IPS-18a (cell line): ENCODE data around the gene MTFP1.
A peak's percentile ranks its signal among the peaks of the same experiment; 100 is the strongest.

Experiments
- H3K27ac ChIP-seq: one replicate; pipeline ENCODE4 v1.5.1; 2013; ENCODE audit warnings: low read length
- H3K27me3 ChIP-seq: one replicate; pipeline ENCODE4 v1.6.1; 2013; ENCODE audit warnings: mild to moderate bottlenecking, low read length; ENCODE audit not compliant: control insufficient read depth, insufficient read depth
- H3K36me3 ChIP-seq: one replicate; pipeline ENCODE4 v1.6.1; 2013; ENCODE audit warnings: low read depth, low read length; ENCODE audit not compliant: control insufficient read depth
- H3K4me1 ChIP-seq: one replicate; pipeline ENCODE4 v1.6.1; 2013; ENCODE audit warnings: low read depth, low read length; ENCODE audit not compliant: control insufficient read depth
- H3K4me3 ChIP-seq: one replicate; pipeline ENCODE4 v1.5.1; 2013; ENCODE audit warnings: low read length
- H3K9ac ChIP-seq: one replicate; pipeline ENCODE4 v1.6.1; 2013; ENCODE audit warnings: mild to moderate bottlenecking, low read length, moderate library complexity
- H3K9me3 ChIP-seq: one replicate; pipeline ENCODE4 v1.6.1; 2013; ENCODE audit warnings: low read depth, low read length; ENCODE audit not compliant: control insufficient read depth

Gene MTFP1

GRCh38 chr22:30421695-30422480 is 3.7 kb upstream of the MTFP1 start:
- no peaks in the 10 kb centered on the region for H3K9me3 ChIP-seq
- H3K36me3 ChIP-seq = peaks cover 10% of the 10 kb centered on the region
- H3K27me3 ChIP-seq = no peaks in the 10 kb centered on the region
- no peak overlapping the region for H3K27ac ChIP-seq
- H3K9ac ChIP-seq = peak overlapping the region; percentile 95
- H3K4me3 ChIP-seq = peak overlapping the region; percentile 89
- H3K4me1 ChIP-seq = peaks cover 19% of the 10 kb centered on the region

DNA sequence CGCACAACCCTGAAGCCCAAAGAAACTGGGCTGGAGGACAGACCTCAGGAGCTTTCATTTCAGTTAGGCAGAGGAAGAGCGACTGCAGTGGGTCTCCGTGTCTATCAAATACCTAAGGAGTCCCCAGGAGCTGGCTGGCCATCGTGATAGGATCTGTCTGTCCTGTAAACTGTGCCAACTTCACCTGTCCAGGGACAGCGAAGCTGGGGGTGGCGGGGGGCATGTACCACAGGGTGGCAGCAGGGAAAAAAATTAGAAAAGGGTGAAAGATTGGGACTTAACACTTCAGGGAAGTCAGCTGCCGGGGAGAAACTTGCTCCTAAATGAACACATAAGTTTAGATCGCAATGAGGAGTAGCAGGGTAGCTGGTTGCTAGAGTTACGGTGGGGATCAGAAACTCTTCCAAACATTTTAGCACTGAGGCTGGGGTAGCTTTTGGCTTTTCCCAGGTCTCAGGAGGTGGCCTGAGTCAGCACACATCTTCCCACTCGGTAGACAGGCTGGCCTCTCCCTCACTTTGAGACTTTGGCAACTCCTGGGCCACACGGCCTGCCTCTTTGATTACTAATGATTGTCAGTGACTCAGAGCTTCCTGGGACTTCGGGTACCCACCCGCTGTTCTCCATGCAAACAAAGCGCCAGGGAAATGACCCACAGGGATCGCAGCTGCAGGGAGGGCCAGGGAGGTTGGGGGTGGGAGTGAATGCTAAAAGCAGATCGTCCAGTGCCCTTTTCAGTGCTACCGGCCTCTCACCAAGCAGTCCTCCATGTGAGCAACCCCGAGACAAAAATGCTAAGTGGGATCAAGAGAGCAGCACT is 2.9 kb upstream of the MTFP1 start:
- Histone ChIP-seq H3K27ac (peak overlapping the region; percentile 92), H3K36me3 (peaks cover 9% of the 10 kb centered on the region), H3K4me3 (peak overlapping the region; percentile 89), H3K4me1 (peaks cover 19% of the 10 kb centered on the region), H3K9ac (peak overlapping the region; percentile 95), H3K27me3 (no peaks in the 10 kb centered on the region), H3K9me3 (no peaks in the 10 kb centered on the region)

DNA sequence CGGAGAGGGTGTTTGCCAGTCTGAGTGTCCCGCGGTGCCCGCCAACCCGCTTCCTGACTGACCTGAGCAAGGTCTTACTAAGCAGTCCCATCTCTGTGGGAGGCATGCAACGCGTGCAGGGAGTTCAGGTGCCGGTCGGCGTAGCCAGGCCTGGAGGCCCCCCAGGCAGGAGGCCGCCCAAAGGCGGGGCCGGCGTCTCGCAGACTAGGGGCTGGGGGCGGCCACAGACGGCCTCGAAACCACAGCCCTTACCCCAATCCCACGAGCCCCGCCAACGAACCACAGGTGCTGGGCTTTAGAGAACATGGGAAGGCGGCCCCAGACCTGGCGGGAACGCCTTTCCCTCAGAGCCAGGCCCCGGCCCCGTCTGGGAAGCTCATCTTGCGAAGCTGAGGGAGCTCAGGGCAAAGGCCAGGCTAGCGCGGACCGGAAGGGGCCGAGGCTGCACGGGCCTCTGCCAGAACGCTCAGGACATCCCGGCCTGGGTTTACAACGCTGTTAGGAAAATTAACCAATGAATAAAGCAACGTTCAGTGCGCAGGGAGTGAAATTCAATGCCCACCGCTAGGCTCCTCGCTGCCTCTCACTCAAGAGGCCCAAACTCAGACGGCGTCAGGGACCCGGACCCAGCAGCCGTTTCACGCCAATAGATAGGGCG is 2.1 kb upstream of the MTFP1 start:
- Histone ChIP-seq H3K36me3 (peaks cover 14% of the 10 kb centered on the region), H3K4me1 (peaks cover 19% of the 10 kb centered on the region), H3K9ac (peak overlapping the region; percentile 95), H3K4me3 (peak overlapping the region; percentile 89), H3K9me3 (no peaks in the 10 kb centered on the region), H3K27ac (peak overlapping the region; percentile 92), H3K27me3 (no peaks in the 10 kb centered on the region)

DNA sequence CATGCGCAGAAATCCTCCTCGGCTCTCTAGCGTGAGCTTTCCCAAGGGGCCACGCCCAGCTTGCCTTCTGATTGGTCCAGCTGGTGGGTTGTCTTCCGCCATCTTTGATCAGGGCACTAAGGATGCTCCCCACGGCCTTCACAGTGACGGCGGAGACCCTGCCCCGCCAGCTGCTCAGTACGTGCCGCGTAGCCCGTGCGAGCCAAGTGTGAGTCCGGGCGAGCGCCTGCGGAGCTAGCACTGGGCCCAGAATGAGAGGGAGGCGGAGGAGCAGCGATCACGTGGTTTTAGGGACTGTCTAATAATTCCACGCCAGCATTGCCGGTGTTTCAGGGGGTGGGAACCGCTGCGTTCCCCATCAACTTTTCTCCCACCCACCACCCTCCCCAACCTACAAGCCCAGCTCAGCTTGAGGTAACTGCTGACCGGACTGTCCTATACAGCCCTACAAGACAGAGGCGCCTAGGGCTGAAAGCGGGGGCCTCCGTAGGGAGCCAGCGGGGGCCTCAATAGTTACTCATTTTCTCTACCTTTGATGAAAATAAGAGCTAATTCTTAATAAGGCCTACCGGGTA is 1.5 kb upstream of the MTFP1 start:
- peak overlapping the region; percentile 92 for H3K27ac ChIP-seq
- H3K27me3 ChIP-seq = no peaks in the 10 kb centered on the region
- peak overlapping the region; percentile 89 for H3K4me3 ChIP-seq
- peaks cover 20% of the 10 kb centered on the region for H3K36me3 ChIP-seq
- H3K9ac ChIP-seq = peak overlapping the region; percentile 95
- no peaks in the 10 kb centered on the region for H3K9me3 ChIP-seq
- peaks cover 19% of the 10 kb centered on the region for H3K4me1 ChIP-seq

DNA sequence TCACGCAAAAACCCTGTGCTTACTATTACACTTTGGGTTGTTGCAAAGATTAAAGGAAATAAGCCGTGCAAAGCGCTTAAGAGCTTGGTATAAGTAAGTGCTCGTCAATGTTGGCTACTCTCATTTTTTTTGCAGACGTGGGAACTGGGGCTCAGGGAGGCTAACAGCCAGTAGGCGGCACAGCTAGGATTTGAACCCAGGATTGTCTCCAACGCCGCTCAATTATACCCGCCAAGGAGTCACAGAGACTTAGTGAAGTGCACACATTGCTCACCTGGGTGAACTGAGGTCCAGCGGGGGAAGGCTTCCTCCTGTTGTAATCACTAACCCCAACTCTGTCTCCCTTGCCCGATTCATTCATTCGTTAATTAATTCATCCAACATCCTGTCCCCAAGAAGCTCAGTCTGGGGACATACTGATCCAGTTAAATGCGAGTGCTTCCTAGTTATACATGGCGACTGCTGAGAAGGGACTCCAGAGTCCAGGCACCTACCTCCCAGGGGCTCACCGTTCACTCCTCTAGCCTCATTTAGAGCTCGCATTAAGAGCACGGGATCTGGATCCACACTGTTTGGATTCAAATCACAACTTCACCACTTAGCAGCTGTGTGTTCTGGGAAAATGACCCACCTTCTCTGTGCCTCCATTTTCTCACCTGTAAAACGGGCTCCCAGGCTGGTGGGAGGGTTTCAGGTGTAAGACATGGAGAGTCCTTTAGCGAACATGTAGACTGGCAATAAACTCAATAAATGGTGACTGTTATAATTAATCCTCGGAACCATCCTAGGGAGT is 838 bp upstream of the MTFP1 start:
- Histone ChIP-seq H3K27ac (no peak overlapping the region), H3K4me1 (peaks cover 19% of the 10 kb centered on the region), H3K9me3 (no peaks in the 10 kb centered on the region), H3K36me3 (peaks cover 22% of the 10 kb centered on the region), H3K9ac (peak overlapping the region; percentile 95), H3K27me3 (no peaks in the 10 kb centered on the region), H3K4me3 (peak overlapping the region; percentile 89)

GRCh38 chr22:30425327-30425615 is 297 bp upstream of the MTFP1 start:
- Histone ChIP-seq H3K27ac (no peak overlapping the region), H3K4me1 (peaks cover 19% of the 10 kb centered on the region), H3K36me3 (peaks cover 22% of the 10 kb centered on the region)

DNA sequence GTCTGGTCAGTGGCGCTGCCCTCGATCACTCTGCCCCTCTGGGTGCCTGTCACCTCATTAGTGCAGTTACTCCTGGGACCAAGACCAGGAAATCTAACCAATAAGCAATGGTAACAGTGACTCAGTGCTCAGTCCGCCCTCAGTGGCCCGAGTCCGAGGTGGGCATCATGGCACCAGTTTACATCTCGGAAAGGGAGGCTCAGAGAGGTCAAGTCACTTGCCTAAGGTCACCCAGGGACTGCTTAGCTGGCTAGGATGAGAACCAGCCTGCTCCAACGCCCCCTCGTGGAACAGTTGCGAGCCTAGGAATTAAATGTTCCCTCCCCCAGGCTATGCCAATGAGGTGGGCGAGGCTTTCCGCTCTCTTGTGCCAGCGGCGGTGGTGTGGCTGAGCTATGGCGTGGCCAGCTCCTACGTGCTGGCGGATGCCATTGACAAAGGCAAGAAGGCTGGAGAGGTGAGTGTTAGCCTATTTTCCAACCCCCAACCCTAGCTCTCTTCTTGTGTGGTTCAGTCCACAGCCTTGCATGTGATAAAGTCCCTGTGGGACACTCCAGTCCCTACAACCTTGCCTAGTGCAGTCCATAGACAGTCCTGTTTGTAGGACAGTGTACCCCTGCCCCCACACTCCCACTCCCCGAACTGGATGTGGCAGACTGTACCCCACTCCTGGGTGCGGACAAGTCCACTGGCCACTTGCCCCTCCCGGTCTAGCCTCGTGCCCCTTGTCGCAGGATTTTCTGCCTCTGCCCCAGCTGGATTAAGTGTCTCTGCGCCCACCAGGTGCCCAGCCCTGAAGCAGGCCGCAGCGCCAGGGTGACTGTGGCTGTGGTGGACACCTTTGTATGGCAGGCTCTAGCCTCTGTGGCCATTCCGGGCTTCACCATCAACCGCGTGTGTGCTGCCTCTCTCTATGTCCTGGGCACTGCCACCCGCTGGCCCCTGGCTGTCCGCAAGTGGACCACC is 1.1 kb downstream of the MTFP1 start:
- Histone ChIP-seq H3K27me3 (no peaks in the 10 kb centered on the region), H3K9ac (peak overlapping the region; percentile 68), H3K4me3 (peak overlapping the region; percentile 89), H3K9me3 (no peaks in the 10 kb centered on the region), H3K4me1 (peaks cover 19% of the 10 kb centered on the region), H3K27ac (no peak overlapping the region), H3K36me3 (peaks cover 19% of the 10 kb centered on the region)

More at GRCh38 chr22:30425327-30425615, 297 bp upstream of the MTFP1 start:
- Histone ChIP-seq H3K4me3 (peak overlapping the region; percentile 89), H3K27me3 (no peaks in the 10 kb centered on the region), H3K9ac (peak overlapping the region; percentile 68), H3K9me3 (no peaks in the 10 kb centered on the region)

GRCh38 chr22:30427871-30428270 is 2.3 kb downstream of the MTFP1 start:
- Histone ChIP-seq H3K4me3 (no peak overlapping the region), H3K36me3 (peaks cover 19% of the 10 kb centered on the region), H3K27ac (no peak overlapping the region), H3K9me3 (no peaks in the 10 kb centered on the region), H3K27me3 (no peaks in the 10 kb centered on the region), H3K4me1 (peaks cover 7% of the 10 kb centered on the region), H3K9ac (no peak overlapping the region)

GRCh38 chr22:30429887-30430286 is 4.3 kb downstream of the MTFP1 start:
- Histone ChIP-seq H3K27ac (no peak overlapping the region), H3K36me3 (peaks cover 19% of the 10 kb centered on the region), H3K27me3 (no peaks in the 10 kb centered on the region), H3K9ac (no peak overlapping the region), H3K4me1 (peaks cover 2% of the 10 kb centered on the region), H3K9me3 (no peaks in the 10 kb centered on the region), H3K4me3 (no peak overlapping the region)

- no peak overlapping the region for H3K9ac ChIP-seq
- H3K36me3 ChIP-seq = peaks cover 19% of the 10 kb centered on the region
- no peaks in the 10 kb centered on the region for H3K27me3 ChIP-seq
- H3K4me1 ChIP-seq = no peaks in the 10 kb centered on the region
- H3K9me3 ChIP-seq = no peaks in the 10 kb centered on the region
- no peak overlapping the region for H3K4me3 ChIP-seq
- H3K27ac ChIP-seq = no peak overlapping the region
Observed at GRCh38 chr22:30430933-30431332, 5.4 kb downstream of the MTFP1 start.
